ENCODE data around the gene ABHD12B.

The ABHD12B gene

GRCh38 chr14:50943943-50944646, 72.2 kb downstream of the ABHD12B start, which contains the start of gene PYGL:
PYGL (minus strand) TSS chr14:50944483; CDS start chr14:50944403, 80 bp downstream.
- H3K4me3 ChIP-seq (ENCODE audit: low read length) = peak within 1 kb of the TSS; percentile 51
- H3K27me3 ChIP-seq (ENCODE audit: control insufficient read depth, insufficient read depth, low read length) = peaks cover 11% of the 10 kb centered on the region
- peak within 1 kb of the TSS; percentile 70 for H3K9ac ChIP-seq (ENCODE audit: low read length)
- no peaks in the 10 kb centered on the region for H3K9me3 ChIP-seq (ENCODE audit: control insufficient read depth, low read length)
- peaks cover 15% of the 10 kb centered on the region for H3K4me1 ChIP-seq (ENCODE audit: control insufficient read depth, insufficient read depth, low read length)
- H3K36me3 ChIP-seq (ENCODE audit: control insufficient read depth, insufficient read depth, low read length) = no peaks in the 10 kb centered on the region

GRCh38 chr14:50944647-50945413, 73.0 kb downstream of the ABHD12B start:
- H3K9ac ChIP-seq (ENCODE audit: low read length) = peak overlapping the region; percentile 70
- no peaks in the 10 kb centered on the region for H3K36me3 ChIP-seq (ENCODE audit: control insufficient read depth, insufficient read depth, low read length)
- peak overlapping the region; percentile 51 for H3K4me3 ChIP-seq (ENCODE audit: low read length)
- peaks cover 15% of the 10 kb centered on the region for H3K4me1 ChIP-seq (ENCODE audit: control insufficient read depth, insufficient read depth, low read length)
- H3K9me3 ChIP-seq (ENCODE audit: control insufficient read depth, low read length) = no peaks in the 10 kb centered on the region
- peaks cover 11% of the 10 kb centered on the region for H3K27me3 ChIP-seq (ENCODE audit: control insufficient read depth, insufficient read depth, low read length)

DNA sequence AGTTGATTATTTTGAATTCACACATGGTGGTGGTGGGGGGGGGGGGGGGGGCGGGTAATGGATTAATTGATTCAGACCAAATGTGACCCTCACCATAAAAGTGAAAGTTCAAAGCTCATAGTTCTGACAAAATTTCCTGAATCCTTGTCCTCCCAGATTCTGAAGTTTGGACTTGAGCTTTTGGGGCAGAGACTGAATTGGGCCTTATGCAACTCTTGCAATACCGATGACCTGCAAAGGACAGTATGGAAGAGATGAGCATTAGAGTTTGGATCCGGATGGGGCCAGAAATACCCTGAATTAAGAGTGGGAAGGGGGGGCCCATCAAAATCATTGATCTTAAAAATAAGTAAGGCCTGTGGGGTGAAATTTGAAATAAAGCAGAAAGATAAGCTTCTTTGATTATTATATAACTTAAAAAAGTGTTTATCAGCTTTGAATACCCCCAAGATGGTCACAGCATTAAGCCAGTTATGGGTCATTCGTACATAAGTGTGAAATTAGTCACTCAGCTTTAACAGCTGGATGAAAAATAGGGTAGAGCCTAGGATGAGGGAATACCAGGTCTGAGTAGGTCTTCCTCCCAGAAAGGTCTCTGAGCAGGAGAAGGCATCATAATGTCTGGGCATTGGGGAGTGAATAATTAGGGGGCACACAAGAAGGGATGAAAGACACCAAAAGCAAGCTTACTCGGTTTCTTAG, 74.5 kb downstream of the ABHD12B start:
- Histone ChIP-seq H3K4me1 (ENCODE audit: control insufficient read depth, insufficient read depth, low read length) (peaks cover 15% of the 10 kb centered on the region), H3K9me3 (ENCODE audit: control insufficient read depth, low read length) (no peaks in the 10 kb centered on the region), H3K4me3 (ENCODE audit: low read length) (no peak overlapping the region), H3K9ac (ENCODE audit: low read length) (no peak overlapping the region), H3K36me3 (ENCODE audit: control insufficient read depth, insufficient read depth, low read length) (no peaks in the 10 kb centered on the region), H3K27me3 (ENCODE audit: control insufficient read depth, insufficient read depth, low read length) (peaks cover 11% of the 10 kb centered on the region)

DNA sequence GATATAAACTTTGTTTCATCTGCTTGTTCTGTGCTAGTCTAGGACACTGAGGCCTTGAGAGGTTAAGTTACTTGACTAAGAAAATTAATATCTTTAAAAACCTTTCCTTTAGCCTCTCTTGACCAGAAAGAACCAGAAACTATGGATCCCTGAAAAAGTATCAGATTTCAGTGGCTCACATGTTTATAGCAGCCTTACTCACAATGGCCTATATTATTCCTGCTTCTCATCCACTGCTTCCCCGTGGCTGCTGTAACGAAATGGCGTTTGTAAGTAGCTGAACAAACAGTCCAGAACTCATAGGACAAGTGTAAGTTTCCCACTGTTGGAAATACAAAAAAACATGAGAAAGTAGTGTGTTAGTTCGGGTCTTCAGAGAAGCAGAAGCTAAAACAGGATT, 75.6 kb downstream of the ABHD12B start:
- no peaks in the 10 kb centered on the region for H3K9me3 ChIP-seq (ENCODE audit: control insufficient read depth, low read length)
- H3K9ac ChIP-seq (ENCODE audit: low read length) = no peak overlapping the region
- H3K36me3 ChIP-seq (ENCODE audit: control insufficient read depth, insufficient read depth, low read length) = no peaks in the 10 kb centered on the region
- no peak overlapping the region for H3K4me3 ChIP-seq (ENCODE audit: low read length)
- H3K4me1 ChIP-seq (ENCODE audit: control insufficient read depth, insufficient read depth, low read length) = peaks cover 15% of the 10 kb centered on the region
- H3K27me3 ChIP-seq (ENCODE audit: control insufficient read depth, insufficient read depth, low read length) = peaks cover 11% of the 10 kb centered on the region

- Histone ChIP-seq H3K4me1 (ENCODE audit: control insufficient read depth, insufficient read depth, low read length) (peaks cover 14% of the 10 kb centered on the region), H3K36me3 (ENCODE audit: control insufficient read depth, insufficient read depth, low read length) (no peaks in the 10 kb centered on the region), H3K27me3 (ENCODE audit: control insufficient read depth, insufficient read depth, low read length) (peaks cover 10% of the 10 kb centered on the region), H3K9ac (ENCODE audit: low read length) (no peak overlapping the region), H3K4me3 (ENCODE audit: low read length) (no peak overlapping the region), H3K9me3 (ENCODE audit: control insufficient read depth, low read length) (no peaks in the 10 kb centered on the region)
Measured at GRCh38 chr14:50948205-50948604, 76.4 kb downstream of the ABHD12B start.

DNA sequence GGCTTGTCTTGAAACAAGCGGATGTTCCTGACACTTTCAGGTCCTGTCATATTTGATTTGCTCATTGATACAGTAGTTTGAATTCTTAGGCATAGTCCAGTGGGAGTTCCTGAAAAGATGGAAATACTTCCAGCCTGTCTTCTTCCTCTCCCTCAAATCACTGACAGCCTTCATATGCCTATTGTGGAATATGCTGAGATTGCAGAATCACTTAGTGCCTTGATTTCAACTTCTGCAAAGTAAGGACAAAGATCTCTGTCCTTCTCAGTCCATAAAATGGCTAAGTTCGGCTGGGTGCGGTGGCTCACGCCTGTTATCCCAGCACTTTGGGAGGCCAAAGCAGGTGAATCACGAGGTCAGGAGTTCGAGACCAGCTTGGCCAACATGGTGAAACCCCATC, 79.2 kb downstream of the ABHD12B start:
- Histone ChIP-seq H3K9me3 (ENCODE audit: control insufficient read depth, low read length) (no peaks in the 10 kb centered on the region), H3K4me3 (ENCODE audit: low read length) (no peak overlapping the region), H3K4me1 (ENCODE audit: control insufficient read depth, insufficient read depth, low read length) (no peaks in the 10 kb centered on the region), H3K27me3 (ENCODE audit: control insufficient read depth, insufficient read depth, low read length) (no peaks in the 10 kb centered on the region), H3K9ac (ENCODE audit: low read length) (no peak overlapping the region), H3K36me3 (ENCODE audit: control insufficient read depth, insufficient read depth, low read length) (no peaks in the 10 kb centered on the region)

DNA sequence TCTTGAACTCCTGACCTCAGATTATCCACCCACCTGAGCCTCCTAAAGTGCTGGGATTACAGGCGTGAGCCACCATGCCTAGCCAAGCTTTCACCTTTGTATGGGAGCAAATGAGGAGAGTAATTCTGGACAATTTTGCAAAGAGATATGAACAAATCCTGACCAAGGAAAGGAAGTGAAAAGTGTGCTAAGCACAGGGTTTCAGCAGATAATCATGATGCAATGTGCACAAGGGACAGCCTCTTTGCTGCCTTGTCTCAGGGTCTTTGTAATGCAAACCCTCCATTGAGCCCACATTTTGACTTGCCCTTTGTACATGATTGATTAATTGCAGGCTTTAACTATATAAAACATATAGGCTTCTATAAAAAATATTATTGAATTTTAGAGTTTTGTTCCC, 81.6 kb downstream of the ABHD12B start:
- H3K4me1 ChIP-seq (ENCODE audit: control insufficient read depth, insufficient read depth, low read length) = no peaks in the 10 kb centered on the region
- no peak overlapping the region for H3K4me3 ChIP-seq (ENCODE audit: low read length)
- no peaks in the 10 kb centered on the region for H3K27me3 ChIP-seq (ENCODE audit: control insufficient read depth, insufficient read depth, low read length)
- H3K9ac ChIP-seq (ENCODE audit: low read length) = no peak overlapping the region
- H3K9me3 ChIP-seq (ENCODE audit: control insufficient read depth, low read length) = no peaks in the 10 kb centered on the region
- no peaks in the 10 kb centered on the region for H3K36me3 ChIP-seq (ENCODE audit: control insufficient read depth, insufficient read depth, low read length)
